Activated naive CD4-positive, alpha-beta T cell treated with anti-CD3 and anti-CD28 coated beads, Interleukin-2, amount 50 U/mL, for 72 hours (primary cell): ENCODE measurements around the gene MAML3. TPM values are rescaled to one million over a fixed set of nuclear protein-coding genes. Genes with fewer than 3 reads are reported as not detected.

Experiments used
- ATAC-seq, 2 donors: fragments of 150-1000 bp; cut with Tn5 transposase; 2 replicates each; pipeline ENCODE4 v1.10.0; 2021; ENCODE audit warnings: mild to moderate bottlenecking in 2 of 2, moderate library complexity in 2 of 2
- DNase-seq, 2 donors: peaks; one replicate each; pipeline ENCODE4 v3.0.0; 2021 to 2022; ENCODE audit warnings: low spot score in 2 of 2
- H3K27ac Mint-ChIP-seq, 2 donors: one replicate each; pipeline ENCODE4 v1.8.0; 2022; ENCODE audit warnings: mild to moderate bottlenecking in 2 of 2, mixed read lengths in 2 of 2
- H3K36me3 Mint-ChIP-seq, 2 donors: one replicate each; pipeline ENCODE4 v1.8.0; 2022; ENCODE audit warnings: mixed read lengths in 2 of 2
- H3K9me3 Mint-ChIP-seq, 2 donors: one replicate each; pipeline ENCODE4 v1.8.0; 2022; ENCODE audit warnings: mixed read lengths in 2 of 2
- total RNA-seq, 2 donors: library from RNA; stranded (reverse); gene quantifications; one replicate each; pipeline ENCODE4 v1.2.3, GENCODE V29; 2022

Gene MAML3
- total RNA-seq, 2 donors from 2014 or later, result 0.70 to 1.0 TPM

GRCh38 chr4:140163029-140163810 is 9.2 kb upstream of the MAML3 start:
- ATAC-seq (no peak), DNase-seq (no peak)
- Mint-ChIP-seq H3K9me3 (peaks cover 4 to 11% of the 10 kb centered on the region in 2 donors), H3K36me3 (no peaks in the 10 kb centered on the region), H3K27ac (no peak overlapping the region)

GRCh38 chr4:140162596-140162995 is 8.6 kb upstream of the MAML3 start:
- Mint-ChIP-seq H3K27ac (no peak overlapping the region), H3K36me3 (no peaks in the 10 kb centered on the region), H3K9me3 (peaks cover 4 to 11% of the 10 kb centered on the region in 2 donors)
- DNase-seq (no peak), ATAC-seq (no peak)

GRCh38 chr4:140158365-140159030 is 4.5 kb upstream of the MAML3 start:
- H3K36me3 Mint-ChIP-seq, result no peaks in the 10 kb centered on the region
- no peak for ATAC-seq
- no peak for DNase-seq
- H3K9me3 Mint-ChIP-seq, result peaks cover 4 to 11% of the 10 kb centered on the region in 2 donors
- H3K27ac Mint-ChIP-seq, result no peak overlapping the region

- ATAC-seq (no peak), DNase-seq (no peak)
- H3K27ac Mint-ChIP-seq, result no peak overlapping the region
- H3K9me3 Mint-ChIP-seq, result peaks cover 4 to 11% of the 10 kb centered on the region in 2 donors
- no peaks in the 10 kb centered on the region for H3K36me3 Mint-ChIP-seq
Observed at GRCh38 chr4:140157341-140157740, 3.4 kb upstream of the MAML3 start.

GRCh38 chr4:140156529-140157171 is 2.7 kb upstream of the MAML3 start:
- peaks cover 4 to 11% of the 10 kb centered on the region in 2 donors for H3K9me3 Mint-ChIP-seq
- peak overlapping the region; percentile 1 to 55 for H3K27ac Mint-ChIP-seq
- DNase-seq (peak in 1 of 2 donors; percentile 25), ATAC-seq (peak; percentile 52 to 69)
- H3K36me3 Mint-ChIP-seq, result no peaks in the 10 kb centered on the region

GRCh38 chr4:140154572-140154891 is 548 bp upstream of the MAML3 start:
- no peaks in the 10 kb centered on the region for H3K36me3 Mint-ChIP-seq
- DNase-seq, result no peak
- H3K27ac Mint-ChIP-seq, result no peak overlapping the region
- H3K9me3 Mint-ChIP-seq, result no peaks in the 10 kb centered on the region
- ATAC-seq, result no peak

- Mint-ChIP-seq H3K27ac (peak overlapping the region in 1 of 2 donors; percentile 74), H3K9me3 (no peaks in the 10 kb centered on the region), H3K36me3 (no peaks in the 10 kb centered on the region)
- DNase-seq, result no peak
- no peak for ATAC-seq
Observed at GRCh38 chr4:140153419-140153717, 616 bp downstream of the MAML3 start.

- Mint-ChIP-seq H3K9me3 (no peaks in the 10 kb centered on the region), H3K27ac (peak overlapping the region in 1 of 2 donors; percentile 74), H3K36me3 (no peaks in the 10 kb centered on the region)
- ATAC-seq, result no peak
- peak; percentile 39 to 62 for DNase-seq
Observed at GRCh38 chr4:140152751-140153418, 1.1 kb downstream of the MAML3 start.

GRCh38 chr4:140152013-140152703 is 1.8 kb downstream of the MAML3 start:
- ATAC-seq (peak; percentile 54 to 61), DNase-seq (peak; percentile 68 to 76)
- H3K9me3 Mint-ChIP-seq, result no peaks in the 10 kb centered on the region
- H3K36me3 Mint-ChIP-seq, result no peaks in the 10 kb centered on the region
- peak overlapping the region in 1 of 2 donors; percentile 74 for H3K27ac Mint-ChIP-seq

- ATAC-seq (peak; percentile 28 to 47), DNase-seq (peak in 1 of 2 donors; percentile 43)
- Mint-ChIP-seq H3K9me3 (no peaks in the 10 kb centered on the region), H3K27ac (peak overlapping the region in 1 of 2 donors; percentile 74), H3K36me3 (no peaks in the 10 kb centered on the region)
Observed at GRCh38 chr4:140151699-140152012, 2.3 kb downstream of the MAML3 start.

GRCh38 chr4:140150886-140151698 is 2.9 kb downstream of the MAML3 start:
- ATAC-seq (peak; percentile 21 to 24), DNase-seq (peak; percentile 45 to 74)
- H3K36me3 Mint-ChIP-seq, result no peaks in the 10 kb centered on the region
- H3K9me3 Mint-ChIP-seq, result no peaks in the 10 kb centered on the region
- H3K27ac Mint-ChIP-seq, result peak overlapping the region in 1 of 2 donors; percentile 85

- Mint-ChIP-seq H3K9me3 (no peaks in the 10 kb centered on the region), H3K36me3 (no peaks in the 10 kb centered on the region), H3K27ac (peak overlapping the region; percentile 14 to 85)
- DNase-seq (no peak), ATAC-seq (peak in 1 of 2 donors; percentile 40)
Observed at GRCh38 chr4:140150636-140150885, 3.4 kb downstream of the MAML3 start.

GRCh38 chr4:140149846-140150635 is 3.9 kb downstream of the MAML3 start:
- ATAC-seq (peak in 1 of 2 donors; percentile 31), DNase-seq (peak; percentile 35 to 65)
- Mint-ChIP-seq H3K27ac (peak overlapping the region; percentile 14 to 85), H3K9me3 (no peaks in the 10 kb centered on the region), H3K36me3 (no peaks in the 10 kb centered on the region)

- Mint-ChIP-seq H3K9me3 (no peaks in the 10 kb centered on the region), H3K36me3 (no peaks in the 10 kb centered on the region), H3K27ac (no peak overlapping the region)
- DNase-seq (no peak), ATAC-seq (no peak)
Observed at GRCh38 chr4:140144050-140144449, 9.9 kb downstream of the MAML3 start.

GRCh38 chr4:140141210-140141835 is 12.7 kb downstream of the MAML3 start:
- peaks cover 0 to 5% of the 10 kb centered on the region in 2 donors for H3K36me3 Mint-ChIP-seq
- no peaks in the 10 kb centered on the region for H3K9me3 Mint-ChIP-seq
- H3K27ac Mint-ChIP-seq, result no peak overlapping the region
- ATAC-seq (no peak), DNase-seq (no peak)
